OCI-LY7 (cell line): ENCODE data around the gene FITM1.

ENCODE experiments used
- EZH2phosphoT487 ChIP-seq: fragments of 200-600 bp; sonication (generic); IDR thresholded peaks from 2 replicates; pipeline ENCODE4 v1.6.1; 2018; ENCODE audit warnings: low read depth, borderline replicate concordance, mild to moderate bottlenecking, mixed run types, antibody characterized with exemption, low read length, moderate library complexity, mixed read lengths
- TF ChIP-seq, protein P1 (sequence below): fragments of 200-600 bp; sonication (generic); conservative IDR thresholded peaks from 2 replicates; pipeline ENCODE4 v1.5.1; 2014; ENCODE audit warnings: mild to moderate bottlenecking, antibody characterized with exemption, low read length, moderate library complexity, mixed read lengths

DNA sequence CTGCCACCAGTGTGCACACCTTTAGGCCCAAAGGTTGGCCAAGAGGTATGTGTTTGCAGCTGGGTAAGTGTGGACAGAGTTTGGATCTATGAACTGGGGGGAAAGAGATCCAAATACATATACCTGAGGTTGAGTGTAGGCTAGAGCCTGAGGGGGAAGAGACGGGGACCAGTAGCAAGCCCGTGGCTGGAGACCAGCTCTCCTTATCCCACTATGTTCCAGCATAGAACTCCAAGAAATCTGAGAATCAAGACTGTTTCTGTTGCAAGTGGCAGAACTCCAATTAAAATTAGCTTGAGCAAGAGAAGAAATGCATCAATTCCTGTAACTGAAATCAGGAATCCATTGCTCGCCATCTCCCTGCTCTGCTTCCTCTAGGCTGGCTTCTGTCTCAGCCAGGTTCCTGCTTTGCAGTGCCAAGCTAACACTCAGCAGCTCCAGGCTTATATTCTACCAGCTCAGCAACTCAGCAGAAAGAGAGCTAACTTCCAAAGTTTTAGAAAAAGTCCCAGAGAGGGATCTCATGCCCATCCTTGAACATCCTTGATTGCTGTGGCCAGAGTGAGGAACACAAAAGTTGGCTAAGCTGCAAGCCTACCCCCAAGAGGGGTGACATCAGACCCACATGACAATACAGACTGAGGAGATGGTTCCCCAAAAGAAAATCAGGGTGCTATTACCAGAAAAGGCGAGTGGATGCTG is 37.8 kb upstream of the FITM1 start:
- TF ChIP-seq, protein P1, sequence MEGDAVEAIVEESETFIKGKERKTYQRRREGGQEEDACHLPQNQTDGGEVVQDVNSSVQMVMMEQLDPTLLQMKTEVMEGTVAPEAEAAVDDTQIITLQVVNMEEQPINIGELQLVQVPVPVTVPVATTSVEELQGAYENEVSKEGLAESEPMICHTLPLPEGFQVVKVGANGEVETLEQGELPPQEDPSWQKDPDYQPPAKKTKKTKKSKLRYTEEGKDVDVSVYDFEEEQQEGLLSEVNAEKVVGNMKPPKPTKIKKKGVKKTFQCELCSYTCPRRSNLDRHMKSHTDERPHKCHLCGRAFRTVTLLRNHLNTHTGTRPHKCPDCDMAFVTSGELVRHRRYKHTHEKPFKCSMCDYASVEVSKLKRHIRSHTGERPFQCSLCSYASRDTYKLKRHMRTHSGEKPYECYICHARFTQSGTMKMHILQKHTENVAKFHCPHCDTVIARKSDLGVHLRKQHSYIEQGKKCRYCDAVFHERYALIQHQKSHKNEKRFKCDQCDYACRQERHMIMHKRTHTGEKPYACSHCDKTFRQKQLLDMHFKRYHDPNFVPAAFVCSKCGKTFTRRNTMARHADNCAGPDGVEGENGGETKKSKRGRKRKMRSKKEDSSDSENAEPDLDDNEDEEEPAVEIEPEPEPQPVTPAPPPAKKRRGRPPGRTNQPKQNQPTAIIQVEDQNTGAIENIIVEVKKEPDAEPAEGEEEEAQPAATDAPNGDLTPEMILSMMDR: no peak
- no peak for TF ChIP-seq EZH2phosphoT487
